K562 (cell line): ENCODE measurements around the gene STK33. TPM values are rescaled to one million over a fixed set of nuclear protein-coding genes. Genes with fewer than 3 reads are reported as not detected.

Experiments used
- ATAC-seq: fragments of 200-7000 bp; cut with Tn5 transposase; 3 replicates; pipeline ENCODE4 v1.9.1; 2020; ENCODE audit warnings: moderate library complexity
- BruUV-seq: library from RNA; stranded (reverse); fragments of 400-500 nt; replicated peaks from 2 replicates; lab custom pipeline; 2021; lab: Mats Ljungman, UMichigan
- CTCF ChIA-PET: fragments of 300-600 bp; formaldehyde crosslinking; extraction: SDS; loops from one replicate; lab custom pipeline; 2021; ENCODE audit warnings: low intra/inter-chr PET ratio; lab: Yijun Ruan, JAX
- POLR2A ChIA-PET: fragments of 300-600, 350-650 bp; sonication (Branson Sonifier 250); formaldehyde crosslinking; extraction: SDS; loops from one replicate; lab custom pipeline; 2021; ENCODE audit warnings: antibody characterized with exemption, inconsistent platforms; lab: Yijun Ruan, JAX
- DNase-seq, 4 experiments: peaks; one replicate each; pipeline versions ENCODE4 v3.0.0 to v3.0.0-alpha.2; 2011 to 2018; ENCODE audit warnings: low spot score in 3 of 4, mixed read lengths in 3 of 4; ENCODE audit errors: extremely low read depth in 1 of 4
- FAIRE-seq: peaks from 2 replicates; lab custom pipeline; 2011; peaks lifted over from hg19 to GRCh38; lab: Jason Lieb, UNC
- H2AFZ ChIP-seq: 2 replicates; pipeline ENCODE4 v1.6.0; 2011; ENCODE audit warnings: low read depth, low read length, control low read depth, inconsistent platforms
- H3K27ac ChIP-seq: fragments of 200-600 bp; 3 replicates; pipeline ENCODE4 v1.8.0; 2011; ENCODE audit warnings: low read depth, mild to moderate bottlenecking, control low read depth, inconsistent platforms, low read length, moderate library complexity, mixed read lengths; ENCODE audit errors: extremely low read depth
- H3K27me3 ChIP-seq, 2 experiments: fragments of 300-600 bp in 1 of 2; 2 replicates in 1 of 2; 3 replicates in 1 of 2; pipeline versions ENCODE4 v1.6.0 to v1.8.0; 2011; ENCODE audit warnings: inconsistent platforms in 2 of 2, low read length in 2 of 2, mild to moderate bottlenecking in 1 of 2, mixed read lengths in 1 of 2, moderate library complexity in 1 of 2; ENCODE audit not compliant: control insufficient read depth in 2 of 2, insufficient read depth in 2 of 2
- H3K36me3 ChIP-seq: fragments of 300-600 bp; 3 replicates; pipeline ENCODE4 v1.8.0; 2011; ENCODE audit warnings: mild to moderate bottlenecking, low read length, inconsistent platforms; ENCODE audit not compliant: control insufficient read depth, insufficient read depth
- H3K4me1 ChIP-seq, 2 experiments: fragments of 200-600 bp in 1 of 2; replicated peaks in 1 of 2; 2 replicates in 1 of 2; 3 replicates in 1 of 2; pipeline versions ENCODE4 v1.5.1 to v1.8.0; 2011; ENCODE audit warnings: inconsistent platforms in 2 of 2, low read length in 2 of 2, mild to moderate bottlenecking in 1 of 2, mixed read lengths in 1 of 2, moderate library complexity in 1 of 2; ENCODE audit not compliant: control insufficient read depth in 2 of 2, insufficient read depth in 2 of 2
- H3K4me2 ChIP-seq: 2 replicates; pipeline ENCODE4 v1.6.1; 2011; ENCODE audit warnings: low read length, control low read depth, inconsistent platforms, mixed read lengths; ENCODE audit not compliant: insufficient read depth
- H3K4me3 ChIP-seq: fragments of 200-600 bp; sonication (generic), shearing (Covaris generic); 2 replicates; pipeline ENCODE4 v1.5.1; 2016; ENCODE audit warnings: control low read depth, inconsistent platforms
- H3K79me2 ChIP-seq: fragments of 200-600 bp; 3 replicates; pipeline ENCODE4 v1.8.0; 2011; ENCODE audit warnings: low read length, inconsistent platforms; ENCODE audit not compliant: control insufficient read depth, insufficient read depth
- H3K9ac ChIP-seq, 2 experiments: 2 replicates each; pipeline versions ENCODE4 v1.6.0 to v1.6.1; 2011; ENCODE audit warnings: low read depth in 2 of 2, low read length in 2 of 2, control low read depth in 1 of 2, inconsistent platforms in 1 of 2, mild to moderate bottlenecking in 1 of 2, mixed read lengths in 1 of 2; ENCODE audit not compliant: insufficient read depth in 1 of 2
- H3K9me1 ChIP-seq: one replicate; pipeline ENCODE4 v1.6.0; 2011; ENCODE audit warnings: inconsistent platforms, mild to moderate bottlenecking, low read length, moderate library complexity; ENCODE audit not compliant: control insufficient read depth, insufficient read depth
- H3K9me3 ChIP-seq: replicated peaks from 2 replicates; pipeline ENCODE4 v1.5.1; 2011; ENCODE audit warnings: low read depth, low read length, inconsistent platforms; ENCODE audit not compliant: control insufficient read depth, insufficient read depth
- H4K20me1 ChIP-seq: replicated peaks from 2 replicates; pipeline ENCODE4 v1.6.1; 2011; ENCODE audit warnings: low read length, inconsistent platforms, mixed read lengths; ENCODE audit not compliant: control insufficient read depth, insufficient read depth
- CEBPG ChIP-seq, 3 experiments: fragments of 200-800 bp in 1 of 3; sonication (Bioruptor generic) in 1 of 3; sonication (generic) in 1 of 3; formaldehyde crosslinking in 1 of 3; IDR thresholded peaks in 2 of 3; conservative IDR thresholded peaks in 1 of 3; 2 replicates each; pipeline versions ENCODE4 v1.6.1 to v1.8.0; 2016 to 2022; ENCODE audit warnings: missing compliant biosample characterization in 2 of 3, missing genetic modification characterization in 2 of 3, mild to moderate bottlenecking in 1 of 3, missing genetic modification reagents in 1 of 3
- CHD4 ChIP-seq: fragments of 200-600 bp; sonication (generic); IDR thresholded peaks from 3 replicates; pipeline ENCODE4 v1.6.1; 2012; ENCODE audit warnings: low read depth, mild to moderate bottlenecking, mixed read lengths, low read length, inconsistent platforms; ENCODE audit not compliant: insufficient read depth, insufficient replicate concordance, poor library complexity, severe bottlenecking
- FOXJ3 ChIP-seq: sonication (generic); formaldehyde crosslinking; IDR thresholded peaks from 2 replicates; pipeline ENCODE4 v1.4.0; 2020; ENCODE audit warnings: mild to moderate bottlenecking, missing genetic modification reagents
- HIVEP1 ChIP-seq: fragments of 250-450 bp; sonication (Bioruptor Pico); IDR thresholded peaks from 2 replicates; pipeline ENCODE4 v1.4.0; 2020; ENCODE audit warnings: mild to moderate bottlenecking
- MAFK ChIP-seq: IDR thresholded peaks from 2 replicates; pipeline ENCODE4 v1.6.1; 2011; ENCODE audit warnings: low read length, improper control_type of control experiment
- MIER1 ChIP-seq: fragments of 450-650 bp; IDR thresholded peaks from 2 replicates; pipeline ENCODE4 v1.6.1; 2016; ENCODE audit warnings: antibody characterized with exemption, mild to moderate bottlenecking, low read depth
- NR4A1 ChIP-seq, 2 experiments: fragments of 250-450 bp in 1 of 2; fragments of 450-650 bp in 1 of 2; sonication (Bioruptor Pico) in 1 of 2; IDR thresholded peaks; 2 replicates each; pipeline versions ENCODE4 v1.4.0 to v1.6.1; 2016 to 2020; ENCODE audit warnings: mild to moderate bottlenecking in 2 of 2, missing compliant biosample characterization in 1 of 2, missing genetic modification characterization in 1 of 2, moderate library complexity in 1 of 2
- TAL1 ChIP-seq: fragments of 450-650 bp; IDR thresholded peaks from 2 replicates; pipeline ENCODE4 v1.6.1; 2016; ENCODE audit warnings: mild to moderate bottlenecking
- U2AF1 ChIP-seq: fragments of 200-400 bp; formaldehyde crosslinking; optimal IDR thresholded peaks from 2 replicates; pipeline ENCODE3; 2017; ENCODE audit warnings: mild to moderate bottlenecking, low read depth, low read length, moderate library complexity
- U2AF2 ChIP-seq: fragments of 200-400 bp; formaldehyde crosslinking; optimal IDR thresholded peaks from 2 replicates; pipeline ENCODE3; 2017; ENCODE audit warnings: low read depth, mild to moderate bottlenecking, low read length
- ZNF24 ChIP-seq: fragments of 450-650 bp; IDR thresholded peaks from 2 replicates; pipeline ENCODE4 v1.6.1; 2016
- WGBS: fragments of 100-300 bp; shearing (Covaris generic); methylation state at CpG from one replicate; pipeline ENCODE4 v1.1.6; 2016; ENCODE audit warnings: low coverage, mixed read lengths; ENCODE audit not compliant: insufficient coverage; ENCODE audit errors: missing lambda C conversion rate; 5-methylcytosine and 5-hydroxymethylcytosine counted together
- in situ Hi-C: fragments of 300-500 bp; cut with MboI; formaldehyde crosslinking; loops from 4 replicates; pipeline ENCODE4 v1.15.0; 2018; ENCODE audit warnings: inconsistent platforms, mixed read lengths
- intact Hi-C: fragments of 100-400 bp; cut with micrococcal nuclease; formaldehyde crosslinking; loops from 2 replicates; pipeline ENCODE4 v1.14.2; 2022
- polyA plus RNA-seq, 8 experiments: library from polyadenylated mRNA; depleted of rRNA in 4 of 8; stranded (reverse) in 5 of 8; unstranded in 3 of 8; fragments of >200 nt; fragmentation: Nextera tagmentation in 2 of 8; fragmentation: Illumina TruSeq in 1 of 8; extraction: Ambion mirVana in 2 of 8; extraction: Trizol in 1 of 8; gene quantifications; 2 replicates each; pipeline versions ENCODE4 v1.2.1 to v1.2.3, GENCODE V29; 2011 to 2014; ENCODE audit warnings: inconsistent platforms in 1 of 8, missing spikeins in 1 of 8
- total RNA-seq, 7 experiments: library from RNA; depleted of rRNA in 6 of 7; stranded (reverse); fragments of >200 nt in 6 of 7; fragmentation: Illumina TruSeq in 2 of 7; extraction: Trizol in 2 of 7; gene quantifications; 2 replicates each; pipeline versions ENCODE4 v1.2.1 to v1.2.3, GENCODE V29; 2011 to 2021; ENCODE audit warnings: low replicate concordance in 1 of 7
- TF ChIP-seq, protein P1 (sequence below): fragments of 250-450 bp; sonication (Bioruptor Pico); IDR thresholded peaks from 2 replicates; pipeline ENCODE4 v1.5.0; 2021; ENCODE audit warnings: mild to moderate bottlenecking, borderline replicate concordance
- TF ChIP-seq, protein P2 (sequence below): fragments of 450-650 bp; IDR thresholded peaks from one replicate; pipeline ENCODE4 v1.6.1; 2018; ENCODE audit warnings: mild to moderate bottlenecking, moderate library complexity; ENCODE audit not compliant: partially characterized antibody
- TF ChIP-seq, protein P3 (sequence below): sonication (generic); formaldehyde crosslinking; IDR thresholded peaks from 2 replicates; pipeline ENCODE4 v1.8.0; 2022; ENCODE audit warnings: mild to moderate bottlenecking, missing genetic modification reagents
- TF ChIP-seq, protein P4 (sequence below): fragments of 250-450 bp; sonication (Bioruptor Pico); IDR thresholded peaks from 2 replicates; pipeline ENCODE4 v1.8.0; 2021; ENCODE audit warnings: moderate library complexity, mild to moderate bottlenecking, inconsistent platforms

Gene STK33
- total and polyA plus RNA-seq, 9 of the 15 experiments (the other 6 are each of a cell fraction or from before 2014, with no cell fraction given): not detected

DNA sequence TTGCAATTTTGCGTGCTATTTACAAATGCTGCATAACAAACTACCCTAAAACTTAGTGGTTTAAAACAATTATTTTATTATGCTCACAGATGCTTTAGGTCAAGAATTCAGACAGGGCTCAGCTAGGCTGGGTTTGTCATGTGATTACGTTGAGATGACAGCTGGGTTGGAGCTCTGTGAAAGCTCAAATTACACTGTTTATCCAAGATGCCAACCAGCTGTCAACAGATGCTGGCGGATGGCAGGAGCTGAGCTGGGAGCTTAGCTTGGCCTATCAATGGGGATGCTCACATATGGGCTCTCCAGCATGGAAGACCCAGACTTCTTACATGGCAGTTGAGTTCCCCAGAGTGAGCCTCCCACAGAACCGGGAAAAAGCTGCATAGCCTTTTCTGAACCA lies 62.7 kb downstream of the STK33 start:
- no peak overlapping the region for H3K4me2 ChIP-seq
- FAIRE-seq (no peak), ATAC-seq (no peak), DNase-seq (no peak)
- no peaks in the 10 kb centered on the region for H3K4me1 ChIP-seq
- 0% methylated on average over 4 of the region's 4 CpGs for WGBS
- ChIA-PET POLR2A (interaction anchor here (0.5 to 1.2 kb wide), 3 partner anchors 23 to 543 kb away, joined by 3 read pairs; no protein-coding TSS in a partner anchor), CTCF (no interaction called here)
- intact Hi-C loops (loop anchor here (10.0 kb wide), 1 partner anchor 57 kb away; no protein-coding TSS in a partner anchor), in situ Hi-C loops (no loop called here)
- no peaks in the 10 kb centered on the region for H3K9me3 ChIP-seq
- no peaks in the 10 kb centered on the region for H4K20me1 ChIP-seq
- H3K9me1 ChIP-seq: no peaks in the 10 kb centered on the region
- H3K27me3 ChIP-seq: no peaks in the 10 kb centered on the region; a peak in 2 of 5 replicates
- no peaks in the 10 kb centered on the region for H3K36me3 ChIP-seq
- no TSS peak for BruUV-seq
- H3K27ac ChIP-seq: no peak overlapping the region
- H3K79me2 ChIP-seq: no peaks in the 10 kb centered on the region
- no peak overlapping the region for H2AFZ ChIP-seq
- H3K4me3 ChIP-seq: no peak overlapping the region
- no peak overlapping the region for H3K9ac ChIP-seq
- TF ChIP-seq NR4A1 (CRISPR knock-in tag; IDR thresholded peaks at IDR 0.05) (no peak), NR4A1 (tag; IDR thresholded peaks at IDR 0.05) (no peak), U2AF1 (no peak), ZNF24 (no peak), HIVEP1 (CRISPR knock-in tag) (no peak), MAFK (no peak), CEBPG (CRISPR knock-in tag; IDR thresholded peaks at IDR 0.05) (no peak), CEBPG (tag; conservative IDR thresholded peaks at IDR 0.05 in 1 of 2, IDR thresholded peaks at IDR 0.05 in 1 of 2) (no peak), TAL1 (no peak), U2AF2 (no peak), MIER1 (no peak), CHD4 (no peak), FOXJ3 (no peak)
- TF ChIP-seq, protein P1, sequence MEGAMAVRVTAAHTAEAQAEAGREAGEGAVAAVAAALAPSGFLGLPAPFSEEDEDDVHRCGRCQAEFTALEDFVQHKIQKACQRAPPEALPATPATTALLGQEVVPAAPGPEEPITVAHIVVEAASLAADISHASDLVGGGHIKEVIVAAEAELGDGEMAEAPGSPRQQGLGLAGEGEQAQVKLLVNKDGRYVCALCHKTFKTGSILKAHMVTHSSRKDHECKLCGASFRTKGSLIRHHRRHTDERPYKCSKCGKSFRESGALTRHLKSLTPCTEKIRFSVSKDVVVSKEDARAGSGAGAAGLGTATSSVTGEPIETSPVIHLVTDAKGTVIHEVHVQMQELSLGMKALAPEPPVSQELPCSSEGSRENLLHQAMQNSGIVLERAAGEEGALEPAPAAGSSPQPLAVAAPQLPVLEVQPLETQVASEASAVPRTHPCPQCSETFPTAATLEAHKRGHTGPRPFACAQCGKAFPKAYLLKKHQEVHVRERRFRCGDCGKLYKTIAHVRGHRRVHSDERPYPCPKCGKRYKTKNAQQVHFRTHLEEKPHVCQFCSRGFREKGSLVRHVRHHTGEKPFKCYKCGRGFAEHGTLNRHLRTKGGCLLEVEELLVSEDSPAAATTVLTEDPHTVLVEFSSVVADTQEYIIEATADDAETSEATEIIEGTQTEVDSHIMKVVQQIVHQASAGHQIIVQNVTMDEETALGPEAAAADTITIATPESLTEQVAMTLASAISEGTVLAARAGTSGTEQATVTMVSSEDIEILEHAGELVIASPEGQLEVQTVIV (CRISPR knock-in tag): no peak
- TF ChIP-seq, protein P2, sequence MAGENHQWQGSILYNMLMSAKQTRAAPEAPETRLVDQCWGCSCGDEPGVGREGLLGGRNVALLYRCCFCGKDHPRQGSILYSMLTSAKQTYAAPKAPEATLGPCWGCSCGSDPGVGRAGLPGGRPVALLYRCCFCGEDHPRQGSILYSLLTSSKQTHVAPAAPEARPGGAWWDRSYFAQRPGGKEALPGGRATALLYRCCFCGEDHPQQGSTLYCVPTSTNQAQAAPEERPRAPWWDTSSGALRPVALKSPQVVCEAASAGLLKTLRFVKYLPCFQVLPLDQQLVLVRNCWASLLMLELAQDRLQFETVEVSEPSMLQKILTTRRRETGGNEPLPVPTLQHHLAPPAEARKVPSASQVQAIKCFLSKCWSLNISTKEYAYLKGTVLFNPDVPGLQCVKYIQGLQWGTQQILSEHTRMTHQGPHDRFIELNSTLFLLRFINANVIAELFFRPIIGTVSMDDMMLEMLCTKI: no peak
- TF ChIP-seq, protein P3, sequence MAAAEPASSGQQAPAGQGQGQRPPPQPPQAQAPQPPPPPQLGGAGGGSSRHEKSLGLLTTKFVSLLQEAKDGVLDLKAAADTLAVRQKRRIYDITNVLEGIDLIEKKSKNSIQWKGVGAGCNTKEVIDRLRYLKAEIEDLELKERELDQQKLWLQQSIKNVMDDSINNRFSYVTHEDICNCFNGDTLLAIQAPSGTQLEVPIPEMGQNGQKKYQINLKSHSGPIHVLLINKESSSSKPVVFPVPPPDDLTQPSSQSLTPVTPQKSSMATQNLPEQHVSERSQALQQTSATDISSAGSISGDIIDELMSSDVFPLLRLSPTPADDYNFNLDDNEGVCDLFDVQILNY (CRISPR knock-in tag): no peak
- TF ChIP-seq, protein P4, sequence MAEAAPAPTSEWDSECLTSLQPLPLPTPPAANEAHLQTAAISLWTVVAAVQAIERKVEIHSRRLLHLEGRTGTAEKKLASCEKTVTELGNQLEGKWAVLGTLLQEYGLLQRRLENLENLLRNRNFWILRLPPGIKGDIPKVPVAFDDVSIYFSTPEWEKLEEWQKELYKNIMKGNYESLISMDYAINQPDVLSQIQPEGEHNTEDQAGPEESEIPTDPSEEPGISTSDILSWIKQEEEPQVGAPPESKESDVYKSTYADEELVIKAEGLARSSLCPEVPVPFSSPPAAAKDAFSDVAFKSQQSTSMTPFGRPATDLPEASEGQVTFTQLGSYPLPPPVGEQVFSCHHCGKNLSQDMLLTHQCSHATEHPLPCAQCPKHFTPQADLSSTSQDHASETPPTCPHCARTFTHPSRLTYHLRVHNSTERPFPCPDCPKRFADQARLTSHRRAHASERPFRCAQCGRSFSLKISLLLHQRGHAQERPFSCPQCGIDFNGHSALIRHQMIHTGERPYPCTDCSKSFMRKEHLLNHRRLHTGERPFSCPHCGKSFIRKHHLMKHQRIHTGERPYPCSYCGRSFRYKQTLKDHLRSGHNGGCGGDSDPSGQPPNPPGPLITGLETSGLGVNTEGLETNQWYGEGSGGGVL (CRISPR knock-in tag): no peak
